SK-MEL-5 (cell line): Measurements from ENCODE around the gene CASTOR2. TPM values are rescaled to one million over a fixed set of nuclear protein-coding genes. Genes with fewer than 3 reads are reported as not detected.
"Not testable (repeated sequence)": the region's sequence is repeated elsewhere in the genome, so short reads cannot be mapped to it uniquely, and the experiment has no call there.

Experiments
- DNase-seq: peaks from one replicate; pipeline ENCODE4 v3.0.0-alpha.2; 2016; ENCODE audit warnings: low read depth, low spot score
- in situ Hi-C: cut with HindIII; loops from 2 replicates; pipeline ENCODE4 v1.10.0; 2016; ENCODE audit warnings: low sequenced_read_pairs, high pct_unique_total_duplicates, low pct_unique_long_range_greater_than_20kb
- polyA plus RNA-seq, 2 experiments: library from polyadenylated mRNA; depleted of rRNA; stranded (reverse); fragments of >200 nt; gene quantifications; 2 replicates each; pipeline ENCODE4 v1.2.3, GENCODE V29; 2015
- total RNA-seq: library from RNA; depleted of rRNA; stranded (reverse); fragments of >200 nt; shearing (Covaris generic); gene quantifications from 2 replicates; pipeline ENCODE4 v1.2.3, GENCODE V29; 2014; rRNA removed

Gene CASTOR2
- 1.7 and 2.5 TPM in 2 replicates for total RNA-seq
- 10.7 and 22.7 TPM in 2 replicates for polyA plus RNA-seq (2015; cell fraction: cytosol; rRNA removed)
- polyA plus RNA-seq (2015; cell fraction: nucleus; rRNA removed): 7.2 and 11.6 TPM in 2 replicates

DNA sequence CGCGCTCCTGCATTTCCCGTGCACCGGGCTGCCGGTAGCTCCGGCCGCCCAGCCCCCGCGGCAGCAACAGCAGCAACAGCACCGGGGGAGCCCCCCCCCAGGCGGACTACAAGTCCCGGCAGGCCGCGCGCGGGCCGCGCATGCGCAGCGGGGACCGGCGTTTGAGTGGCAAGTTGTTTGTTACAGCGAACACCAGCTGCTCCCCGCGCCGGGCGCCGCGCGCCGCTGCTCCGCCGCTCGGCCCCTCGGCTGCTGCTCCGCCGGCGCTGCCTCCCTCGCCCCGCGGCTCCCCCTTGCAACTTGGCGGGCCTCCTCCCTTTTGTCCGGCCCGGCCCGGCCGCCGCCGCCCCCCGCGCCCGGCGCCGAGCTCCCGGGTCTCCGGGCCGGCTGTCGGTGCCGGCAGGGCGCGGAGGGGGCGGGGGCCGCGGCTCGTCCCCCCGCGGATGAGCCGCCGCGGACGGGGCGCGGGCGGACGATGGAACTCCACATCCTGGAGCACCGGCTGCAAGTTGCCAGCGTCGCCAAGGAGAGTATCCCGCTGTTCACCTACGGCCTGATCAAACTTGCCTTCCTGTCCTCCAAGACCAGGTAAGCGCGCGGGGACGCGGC is at the start of gene CASTOR2:
CASTOR2 (plus strand) TSS at position 195 of the 609 bp plus-strand sequence; CDS start at position 476, 281 bp downstream.
- DNase-seq, in situ Hi-C loops: not testable (repeated sequence)

- in situ Hi-C loops, DNase-seq: not testable (repeated sequence)
Measured at GRCh38 chr7:74922321-74922890, 42.1 kb upstream of the CASTOR2 start.

DNA sequence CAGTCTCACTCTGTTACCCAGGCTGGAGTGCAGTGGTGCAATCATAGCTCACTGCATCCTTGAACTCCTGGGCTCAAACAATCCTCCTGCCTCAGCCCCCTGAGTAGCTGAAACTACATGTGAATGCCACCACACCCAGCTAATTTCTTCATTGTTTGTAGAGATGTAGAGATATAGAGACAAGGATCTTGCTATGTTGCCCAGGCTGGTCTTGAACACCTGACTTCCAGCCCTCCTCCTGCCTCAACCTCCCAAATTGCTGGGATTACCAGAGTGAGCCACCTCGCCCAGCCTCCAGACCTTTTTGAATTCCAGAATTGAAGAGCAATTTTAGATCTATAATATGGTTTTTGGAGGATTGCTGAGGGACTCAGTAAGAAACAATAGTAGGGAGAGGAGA is 40.9 kb upstream of the CASTOR2 start:
- in situ Hi-C loops, DNase-seq: not testable (repeated sequence)

GRCh38 chr7:74926968-74927367 is 37.5 kb upstream of the CASTOR2 start:
- DNase-seq, in situ Hi-C loops: not testable (repeated sequence)

DNA sequence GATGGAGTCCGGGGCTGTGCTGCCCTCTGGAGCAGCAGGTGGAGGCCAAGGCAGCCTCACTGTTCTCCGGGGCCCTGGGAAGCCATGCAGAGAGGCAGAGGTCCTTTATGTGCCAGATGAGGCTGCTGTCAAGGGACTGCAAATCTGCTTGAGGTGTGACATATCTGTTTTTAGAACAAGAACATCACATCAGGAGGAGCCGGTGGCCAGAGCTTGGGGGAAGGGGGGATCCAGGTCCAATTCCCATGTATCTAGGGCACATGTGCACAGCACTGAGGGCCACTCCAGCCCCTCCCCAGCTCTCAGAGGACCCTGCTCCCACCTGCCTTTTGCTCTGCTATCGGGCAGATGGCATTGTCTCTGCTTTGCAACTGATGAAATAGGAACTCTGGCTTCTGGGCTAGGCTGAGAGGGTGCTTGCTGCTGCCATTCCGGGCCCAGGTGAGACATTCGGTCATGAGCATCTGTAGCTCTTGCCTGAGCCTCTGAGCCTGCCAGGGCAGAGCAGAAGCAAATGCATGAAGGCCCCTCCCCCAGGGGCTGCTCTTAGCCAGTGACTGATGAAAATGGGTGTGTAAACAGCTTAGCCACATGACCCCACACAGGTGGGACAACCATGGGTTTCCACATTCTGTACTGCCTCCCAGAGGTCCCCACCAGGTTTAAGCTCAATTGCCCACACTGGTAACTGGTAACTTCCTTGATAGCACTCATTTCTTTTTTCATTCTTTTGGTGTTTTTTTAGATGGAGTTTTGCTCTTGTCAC is 32.8 kb upstream of the CASTOR2 start:
- in situ Hi-C loops, DNase-seq: not testable (repeated sequence)

GRCh38 chr7:74939429-74939828 is 25.1 kb upstream of the CASTOR2 start:
- DNase-seq, in situ Hi-C loops: not testable (repeated sequence)

DNA sequence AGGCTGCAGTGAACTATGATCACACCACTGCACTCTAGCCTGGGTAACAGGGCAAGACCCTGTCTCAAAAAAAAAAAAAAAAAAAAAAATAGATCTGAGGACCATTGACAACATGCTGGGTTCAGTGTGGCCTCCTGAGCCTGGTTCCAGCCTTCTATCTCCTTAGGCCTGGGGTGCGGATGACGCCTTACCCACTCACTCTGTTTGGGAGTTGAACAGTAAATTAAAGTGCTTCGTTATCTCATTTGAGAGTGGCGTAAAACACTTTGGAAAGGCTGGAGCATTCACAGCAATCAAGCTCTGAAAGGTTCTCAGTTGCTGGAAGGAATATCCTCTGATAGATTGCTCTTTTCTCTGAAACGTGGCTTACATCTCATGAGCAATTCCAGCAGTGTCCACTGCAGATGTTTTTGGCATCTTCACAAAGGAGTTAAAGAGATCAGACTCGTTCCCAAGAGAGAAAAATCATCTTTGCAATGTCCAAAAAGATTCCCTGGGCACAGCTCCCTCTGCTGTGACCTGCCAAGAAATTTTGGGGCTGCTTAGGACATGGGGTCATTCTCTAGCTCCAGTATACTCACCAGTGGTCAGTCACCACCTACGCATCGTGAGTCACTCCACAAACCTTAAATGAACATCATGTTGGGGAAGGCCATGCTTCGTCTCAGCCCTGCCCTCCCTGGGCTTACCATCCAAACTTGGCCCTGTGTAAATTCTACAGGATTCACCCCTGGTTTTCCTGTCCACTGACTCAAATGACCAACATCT is 23.0 kb upstream of the CASTOR2 start:
- in situ Hi-C loops, DNase-seq: not testable (repeated sequence)

DNA sequence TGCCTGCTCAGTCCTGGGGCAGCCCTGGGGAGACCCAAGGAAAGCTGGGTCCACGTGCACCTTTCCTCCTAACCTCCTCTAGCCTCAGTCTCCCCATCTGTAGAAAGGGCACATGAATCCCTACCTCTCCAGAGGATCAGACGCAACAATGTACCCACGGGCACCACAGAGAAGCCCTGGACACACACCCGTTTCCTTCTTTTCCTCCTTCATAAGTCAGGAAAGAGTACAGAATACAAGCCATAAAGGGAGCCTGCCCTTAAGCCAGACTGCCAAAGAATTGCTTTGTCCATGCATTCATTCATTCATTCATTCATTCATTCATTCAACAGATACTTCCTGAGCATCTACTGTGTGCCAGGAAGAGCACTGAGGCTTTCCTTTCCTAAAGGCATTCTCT is 20.6 kb upstream of the CASTOR2 start:
- DNase-seq, in situ Hi-C loops: not testable (repeated sequence)

DNA sequence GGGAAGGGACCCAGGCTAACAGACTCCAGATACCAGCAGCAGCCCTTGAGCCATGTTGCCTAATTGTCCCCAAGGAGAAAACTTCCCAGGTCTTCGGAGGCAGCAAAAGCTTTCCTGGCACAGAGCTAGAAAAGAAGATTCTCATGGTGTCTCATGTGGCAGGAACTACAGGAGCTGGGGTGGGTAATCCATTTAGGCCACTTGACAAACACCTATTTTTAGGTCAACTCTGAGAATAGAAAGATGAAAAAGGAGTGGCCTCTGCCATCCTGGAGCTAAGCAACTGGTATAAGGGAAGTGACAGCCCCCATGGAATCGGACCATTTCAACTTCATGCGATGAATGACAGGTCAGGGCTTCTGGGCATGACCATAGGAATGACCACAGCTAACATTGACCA is 16.8 kb upstream of the CASTOR2 start:
- in situ Hi-C loops, DNase-seq: not testable (repeated sequence)

- DNase-seq, in situ Hi-C loops: not testable (repeated sequence)
Measured at GRCh38 chr7:74953774-74954173, 10.7 kb upstream of the CASTOR2 start.

DNA sequence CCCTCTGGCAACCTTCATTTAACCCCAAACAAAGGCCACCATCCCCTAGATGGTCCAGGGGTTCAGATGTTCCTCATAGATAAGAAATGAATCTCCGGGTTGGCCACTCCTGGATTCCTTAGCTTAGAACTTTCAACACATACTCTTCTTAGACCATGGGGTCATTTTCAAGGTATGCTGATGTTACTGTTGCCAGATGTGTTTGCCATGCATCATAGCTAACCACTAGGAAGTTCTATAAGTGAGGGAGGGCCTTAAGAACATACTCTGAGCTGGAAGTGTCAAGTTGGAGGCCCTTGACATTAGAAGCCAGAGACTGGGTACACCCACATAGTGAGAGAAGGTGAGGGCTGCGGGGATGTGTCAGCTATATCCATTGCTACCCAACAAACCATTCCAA is 6.2 kb upstream of the CASTOR2 start:
- DNase-seq, in situ Hi-C loops: not testable (repeated sequence)

DNA sequence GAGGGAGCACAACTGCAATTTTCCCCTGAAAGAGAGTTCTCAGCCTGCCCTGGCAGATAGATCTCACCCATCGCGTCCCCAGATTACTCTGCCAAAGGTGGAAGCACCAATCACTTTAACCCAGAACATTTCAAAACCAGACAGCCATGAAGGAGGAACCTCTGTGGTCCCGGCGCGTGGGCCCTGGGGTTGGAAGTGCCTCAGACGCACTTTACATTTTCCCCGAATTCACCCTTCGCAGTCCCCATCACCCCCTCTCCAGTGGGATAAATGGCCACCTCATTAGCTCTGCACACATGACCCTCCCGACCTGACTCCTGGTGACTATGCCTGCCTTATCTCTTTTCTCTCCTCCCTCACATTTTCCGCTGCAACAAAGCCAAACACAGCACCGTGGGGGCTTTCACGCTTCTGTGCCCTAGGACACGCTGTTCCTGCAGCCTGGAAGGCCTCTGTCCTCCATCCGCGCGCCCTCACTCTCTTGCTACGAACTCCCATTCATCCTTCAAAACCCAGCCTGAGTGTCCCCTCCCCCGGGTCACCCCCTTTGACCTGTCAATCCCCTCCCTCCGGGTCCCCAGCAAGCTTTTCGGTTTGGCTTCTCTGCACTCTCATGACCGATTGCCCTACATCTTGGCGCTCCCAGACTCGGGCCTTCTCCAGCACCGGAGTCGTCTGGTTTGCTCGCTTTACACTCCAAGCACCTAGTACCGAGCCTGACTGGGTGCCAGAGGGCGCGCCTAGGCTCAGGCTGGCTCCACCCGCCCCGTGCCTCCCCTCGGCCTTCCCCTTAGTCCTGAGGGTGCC is 598 bp upstream of the CASTOR2 start:
- DNase-seq, in situ Hi-C loops: not testable (repeated sequence)

- DNase-seq, in situ Hi-C loops: not testable (repeated sequence)
Measured at GRCh38 chr7:74966208-74966854, 1.8 kb downstream of the CASTOR2 start.

- in situ Hi-C loops, DNase-seq: not testable (repeated sequence)
Measured at GRCh38 chr7:74966909-74967308, 2.4 kb downstream of the CASTOR2 start.

DNA sequence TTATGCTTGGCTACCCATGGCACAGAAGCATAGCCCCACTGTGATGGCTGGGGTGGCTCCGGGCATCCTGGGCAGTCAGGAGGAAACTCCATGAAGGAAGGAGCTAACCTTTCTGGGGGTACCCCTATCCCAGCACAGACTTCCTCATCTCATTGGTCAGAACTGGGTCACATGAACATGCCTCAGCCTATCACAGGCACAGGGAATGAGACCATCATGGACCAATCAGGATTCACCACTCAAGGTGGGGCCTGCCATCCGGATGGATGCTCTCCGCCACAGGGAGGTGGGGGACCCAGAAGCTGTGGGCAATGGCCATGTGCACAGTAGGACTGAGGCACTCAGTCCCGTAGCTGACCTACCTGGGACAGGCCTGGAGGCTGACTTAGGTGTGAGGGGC is 6.9 kb downstream of the CASTOR2 start:
- in situ Hi-C loops, DNase-seq: not testable (repeated sequence)

- DNase-seq, in situ Hi-C loops: not testable (repeated sequence)
Measured at GRCh38 chr7:74972377-74972776, 7.9 kb downstream of the CASTOR2 start.
